ENCODE data around the gene C3orf49. TPM values are rescaled to one million over a fixed set of nuclear protein-coding genes. Genes with fewer than 3 reads are reported as not detected.

The C3orf49 gene
- total RNA-seq, 2 donors from 2014 or later, result not detected

- intact Hi-C loops (cut with DNase I), result no loop called here
- Histone ChIP-seq H3K27ac (no peak overlapping the region), H3K27me3 (replicated peaks; ENCODE audit: insufficient read depth) (no peaks in the 10 kb centered on the region), H3K4me3 (no peak overlapping the region), H3K9me3 (no peaks in the 10 kb centered on the region), H3K36me3 (no peaks in the 10 kb centered on the region), H3K4me1 (replicated peaks) (no peaks in the 10 kb centered on the region)
- TF ChIP-seq POLR2A (IDR thresholded peaks at IDR 0.05), result no peak
- TF ChIP-seq POLR2AphosphoS5 (IDR thresholded peaks at IDR 0.05), result no peak
- TF ChIP-seq CTCF (IDR thresholded peaks at IDR 0.05), result no peak
- no peak for DNase-seq (ENCODE audit: low spot score)
- WGBS, result 29% methylated on average over 1 of the region's 1 CpG
These were observed 36.3 kb downstream of the C3orf49 start for GRCh38 chr3:63855333-63855940.

GRCh38 chr3:63857311-63857710 lies 38.2 kb downstream of the C3orf49 start:
- H3K9me3 ChIP-seq, result no peaks in the 10 kb centered on the region
- intact Hi-C loops (cut with DNase I), result no loop called here
- no peaks in the 10 kb centered on the region for H3K4me1 ChIP-seq (replicated peaks)
- 80% methylated on average over 2 of the region's 2 CpGs for WGBS
- H3K36me3 ChIP-seq, result no peaks in the 10 kb centered on the region
- H3K27ac ChIP-seq, result no peak overlapping the region
- DNase-seq (ENCODE audit: low spot score), result no peak
- no peak for TF ChIP-seq CTCF (IDR thresholded peaks at IDR 0.05)
- TF ChIP-seq POLR2A (IDR thresholded peaks at IDR 0.05), result no peak
- TF ChIP-seq POLR2AphosphoS5 (IDR thresholded peaks at IDR 0.05), result no peak
- no peak overlapping the region for H3K4me3 ChIP-seq
- no peaks in the 10 kb centered on the region for H3K27me3 ChIP-seq (replicated peaks; ENCODE audit: insufficient read depth)

DNA sequence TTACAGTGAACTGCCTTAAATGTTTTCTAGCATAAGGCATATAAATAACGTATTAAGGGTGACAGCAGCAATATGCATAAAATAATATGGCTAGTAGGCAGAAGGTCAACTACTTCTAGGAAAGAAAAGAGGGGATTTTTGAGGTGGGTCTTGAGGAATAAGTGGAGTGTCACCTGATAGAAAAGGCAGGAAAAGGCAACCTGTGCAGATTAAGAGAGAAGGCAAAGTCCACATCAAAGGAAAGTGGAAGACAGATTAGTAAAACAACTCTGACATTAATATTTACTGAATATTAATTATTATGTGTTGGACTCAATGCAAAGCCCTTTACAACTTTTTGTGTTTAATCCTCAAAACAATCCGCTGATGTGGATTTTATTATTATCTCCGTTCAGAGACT lies 41.7 kb downstream of the C3orf49 start:
- Histone ChIP-seq H3K27me3 (replicated peaks; ENCODE audit: insufficient read depth) (no peaks in the 10 kb centered on the region), H3K27ac (no peak overlapping the region), H3K9me3 (no peaks in the 10 kb centered on the region), H3K4me3 (no peak overlapping the region), H3K36me3 (no peaks in the 10 kb centered on the region), H3K4me1 (replicated peaks) (no peaks in the 10 kb centered on the region)
- 93% methylated on average over 3 of the region's 3 CpGs for WGBS
- intact Hi-C loops (cut with DNase I), result no loop called here
- TF ChIP-seq CTCF (IDR thresholded peaks at IDR 0.05) (no peak), POLR2A (IDR thresholded peaks at IDR 0.05) (no peak), POLR2AphosphoS5 (IDR thresholded peaks at IDR 0.05) (no peak)
- no peak for DNase-seq (ENCODE audit: low spot score)

DNA sequence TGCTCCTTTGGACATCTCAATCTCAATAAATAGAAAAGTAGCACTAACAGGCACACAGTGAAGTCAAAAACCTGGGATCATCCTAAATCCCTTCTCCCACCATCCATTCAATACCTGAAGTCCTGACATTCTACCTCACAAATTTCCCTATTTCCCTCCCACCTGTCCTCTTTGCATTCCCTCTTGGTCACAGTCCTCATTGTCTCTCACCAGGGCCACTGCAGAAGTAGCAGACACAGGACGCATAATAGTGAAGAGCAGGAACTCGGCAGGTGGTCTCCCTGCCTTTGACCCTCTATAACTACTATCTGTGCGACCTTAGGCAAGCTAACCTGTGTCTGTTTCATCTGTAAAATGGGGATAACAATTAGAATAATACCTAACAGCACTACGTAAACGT lies 42.2 kb downstream of the C3orf49 start:
- intact Hi-C loops (cut with DNase I), result no loop called here
- TF ChIP-seq CTCF (IDR thresholded peaks at IDR 0.05) (no peak), POLR2AphosphoS5 (IDR thresholded peaks at IDR 0.05) (no peak)
- H3K27me3 ChIP-seq (replicated peaks; ENCODE audit: insufficient read depth), result no peaks in the 10 kb centered on the region
- no peak overlapping the region for H3K27ac ChIP-seq
- H3K4me1 ChIP-seq (replicated peaks), result no peaks in the 10 kb centered on the region
- no peak overlapping the region for H3K4me3 ChIP-seq
- DNase-seq (ENCODE audit: low spot score), result no peak
- no peaks in the 10 kb centered on the region for H3K9me3 ChIP-seq
- H3K36me3 ChIP-seq, result no peaks in the 10 kb centered on the region
- 87% methylated on average over 5 of the region's 5 CpGs for WGBS

GRCh38 chr3:63862804-63863149 lies 43.7 kb downstream of the C3orf49 start:
- no peak for TF ChIP-seq CTCF (IDR thresholded peaks at IDR 0.05)
- no peak for TF ChIP-seq POLR2AphosphoS5 (IDR thresholded peaks at IDR 0.05)
- TF ChIP-seq POLR2A (IDR thresholded peaks at IDR 0.05), result no peak
- DNase-seq (ENCODE audit: low spot score), result no peak
- 18% methylated on average over 5 of the region's 5 CpGs for WGBS
- Histone ChIP-seq H3K4me1 (replicated peaks) (no peaks in the 10 kb centered on the region), H3K9me3 (no peaks in the 10 kb centered on the region), H3K36me3 (no peaks in the 10 kb centered on the region), H3K4me3 (peak overlapping the region; percentile 92 to 98), H3K27me3 (replicated peaks; ENCODE audit: insufficient read depth) (no peaks in the 10 kb centered on the region), H3K27ac (peak overlapping the region; percentile 86 to 89)
- intact Hi-C loops (cut with DNase I), result no loop called here
